ENCODE results near the gene AHSP. TPM values are rescaled to one million over a fixed set of nuclear protein-coding genes. Genes with fewer than 3 reads are reported as not detected.

The AHSP gene
- total and polyA plus RNA-seq, 10 of the 15 experiments (the other 5 are each of a cell fraction or from before 2014, with no cell fraction given), result not detected

DNA sequence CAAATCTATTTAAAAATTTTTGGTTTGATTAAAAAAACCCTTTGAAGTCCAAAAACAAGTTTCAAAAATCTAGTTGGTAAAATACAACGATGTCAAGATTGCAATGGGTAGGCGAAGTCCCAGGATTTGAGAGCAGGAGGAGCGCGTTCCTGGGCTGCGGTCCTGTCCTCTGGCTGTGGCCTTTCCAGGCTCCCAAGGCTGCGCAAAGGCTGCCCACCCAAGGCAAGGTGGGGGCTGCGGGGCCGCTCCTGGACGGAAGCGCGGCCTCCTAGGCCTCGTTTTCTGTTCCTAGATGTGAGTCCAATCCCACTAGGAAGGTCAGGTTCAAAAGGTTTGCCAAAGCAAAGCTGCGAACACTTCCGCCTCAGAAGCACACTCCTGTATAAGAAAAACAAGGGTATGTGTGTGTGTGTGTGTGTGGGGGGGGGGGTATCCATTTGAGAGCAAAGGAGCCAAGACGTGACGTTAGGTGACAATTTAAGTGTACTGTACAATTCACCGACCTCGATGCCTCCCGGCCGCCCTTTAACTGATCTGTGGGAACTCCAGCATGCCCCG lies 9.2 kb downstream of the AHSP start:
- POLR2A ChIA-PET, result no interaction called here
- SMC1A ChIA-PET (ENCODE audit: uncharacterized antibody, unreplicated experiment), result no interaction called here
- H4K20me1 ChIP-seq (ENCODE audit: control insufficient read depth, insufficient read depth), result no peaks in the 10 kb centered on the region
- DNase-seq (ENCODE audit: low read depth, low spot score) (no peak), FAIRE-seq (no peak), ATAC-seq (no peak)
- TF ChIP-seq, protein P1, sequence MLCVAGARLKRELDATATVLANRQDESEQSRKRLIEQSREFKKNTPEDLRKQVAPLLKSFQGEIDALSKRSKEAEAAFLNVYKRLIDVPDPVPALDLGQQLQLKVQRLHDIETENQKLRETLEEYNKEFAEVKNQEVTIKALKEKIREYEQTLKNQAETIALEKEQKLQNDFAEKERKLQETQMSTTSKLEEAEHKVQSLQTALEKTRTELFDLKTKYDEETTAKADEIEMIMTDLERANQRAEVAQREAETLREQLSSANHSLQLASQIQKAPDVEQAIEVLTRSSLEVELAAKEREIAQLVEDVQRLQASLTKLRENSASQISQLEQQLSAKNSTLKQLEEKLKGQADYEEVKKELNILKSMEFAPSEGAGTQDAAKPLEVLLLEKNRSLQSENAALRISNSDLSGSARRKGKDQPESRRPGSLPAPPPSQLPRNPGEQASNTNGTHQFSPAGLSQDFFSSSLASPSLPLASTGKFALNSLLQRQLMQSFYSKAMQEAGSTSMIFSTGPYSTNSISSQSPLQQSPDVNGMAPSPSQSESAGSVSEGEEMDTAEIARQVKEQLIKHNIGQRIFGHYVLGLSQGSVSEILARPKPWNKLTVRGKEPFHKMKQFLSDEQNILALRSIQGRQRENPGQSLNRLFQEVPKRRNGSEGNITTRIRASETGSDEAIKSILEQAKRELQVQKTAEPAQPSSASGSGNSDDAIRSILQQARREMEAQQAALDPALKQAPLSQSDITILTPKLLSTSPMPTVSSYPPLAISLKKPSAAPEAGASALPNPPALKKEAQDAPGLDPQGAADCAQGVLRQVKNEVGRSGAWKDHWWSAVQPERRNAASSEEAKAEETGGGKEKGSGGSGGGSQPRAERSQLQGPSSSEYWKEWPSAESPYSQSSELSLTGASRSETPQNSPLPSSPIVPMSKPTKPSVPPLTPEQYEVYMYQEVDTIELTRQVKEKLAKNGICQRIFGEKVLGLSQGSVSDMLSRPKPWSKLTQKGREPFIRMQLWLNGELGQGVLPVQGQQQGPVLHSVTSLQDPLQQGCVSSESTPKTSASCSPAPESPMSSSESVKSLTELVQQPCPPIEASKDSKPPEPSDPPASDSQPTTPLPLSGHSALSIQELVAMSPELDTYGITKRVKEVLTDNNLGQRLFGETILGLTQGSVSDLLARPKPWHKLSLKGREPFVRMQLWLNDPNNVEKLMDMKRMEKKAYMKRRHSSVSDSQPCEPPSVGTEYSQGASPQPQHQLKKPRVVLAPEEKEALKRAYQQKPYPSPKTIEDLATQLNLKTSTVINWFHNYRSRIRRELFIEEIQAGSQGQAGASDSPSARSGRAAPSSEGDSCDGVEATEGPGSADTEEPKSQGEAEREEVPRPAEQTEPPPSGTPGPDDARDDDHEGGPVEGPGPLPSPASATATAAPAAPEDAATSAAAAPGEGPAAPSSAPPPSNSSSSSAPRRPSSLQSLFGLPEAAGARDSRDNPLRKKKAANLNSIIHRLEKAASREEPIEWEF (IDR thresholded peaks at IDR 0.05; ENCODE audit: insufficient replicate concordance, low read depth, low read length), result no peak
- no peak for TF ChIP-seq EGR1 (IDR thresholded peaks at IDR 0.05; ENCODE audit: borderline replicate concordance in 1 of 2, low read depth in 2 of 2, low read length in 2 of 2)
- TF ChIP-seq ATF7 (IDR thresholded peaks at IDR 0.05; ENCODE audit: low read depth), result no peak
- no peak for TF ChIP-seq FOXM1 (IDR thresholded peaks at IDR 0.05; ENCODE audit: low read depth, low read length)
- TF ChIP-seq ZNF24 (IDR thresholded peaks at IDR 0.05), result no peak
- no peak overlapping the region for H2AFZ ChIP-seq (ENCODE audit: control insufficient read depth, low read depth, low read length)
- no TSS peak for BruUV-seq (replicated peaks)
- H3K4me3 ChIP-seq, result no peak overlapping the region
- 87% methylated on average over 21 of the region's 21 CpGs for WGBS (ENCODE audit: insufficient coverage, insufficient replicate concordance, low lambda C conversion rate, missing lambda C conversion rate)
- no peaks in the 10 kb centered on the region for H3K27me3 ChIP-seq (replicated peaks in 1 of 2; ENCODE audit: control insufficient read depth in 2 of 2, insufficient read depth in 2 of 2, low read length in 1 of 2)
- in situ Hi-C loops (cut with MboI), result no loop called here
- H3K4me2 ChIP-seq (ENCODE audit: control insufficient read depth, insufficient read depth), result no peak overlapping the region
- H3K9me3 ChIP-seq (replicated peaks; ENCODE audit: control insufficient read depth, insufficient read depth, low read length), result no peaks in the 10 kb centered on the region; the same call in 2 of the 3 replicates
- no peaks in the 10 kb centered on the region for H3K36me3 ChIP-seq (ENCODE audit: control insufficient read depth in 2 of 2, insufficient read depth in 2 of 2, low read length in 1 of 2)
- CTCF ChIA-PET, result no interaction called here
- RAD21 ChIA-PET (ENCODE audit: unreplicated experiment), result no interaction called here
- intact Hi-C loops (cut with micrococcal nuclease; ENCODE audit: unreplicated experiment), result no loop called here
- no peaks in the 10 kb centered on the region for H3K79me2 ChIP-seq (ENCODE audit: control insufficient read depth, insufficient read depth, low read length)
- H3K9ac ChIP-seq (ENCODE audit: control insufficient read depth, insufficient read depth, low read length), result no peak overlapping the region
- H3K4me1 ChIP-seq (ENCODE audit: control insufficient read depth, insufficient read depth, low read length), result no peaks in the 10 kb centered on the region
- H3K27ac ChIP-seq (ENCODE audit: control insufficient read depth, insufficient read depth), result no peak overlapping the region

Data from GM12878 (cell line).